Measurements from ENCODE around the gene SH3RF3.

The SH3RF3 gene

GRCh38 chr2:109288544-109289368 is 159.8 kb downstream of the SH3RF3 start:
- DNase-seq (ENCODE audit: low read depth): no peak

- no peak for DNase-seq (ENCODE audit: low read depth)
These were observed 160.7 kb downstream of the SH3RF3 start for GRCh38 chr2:109289504-109290222.

GRCh38 chr2:109290887-109291643 is 162.1 kb downstream of the SH3RF3 start:
- no peak for DNase-seq (ENCODE audit: low read depth)

GRCh38 chr2:109292386-109292785 is 163.4 kb downstream of the SH3RF3 start:
- no peak for DNase-seq (ENCODE audit: low read depth)

- no peak for DNase-seq (ENCODE audit: low read depth)
These were observed 164.7 kb downstream of the SH3RF3 start for GRCh38 chr2:109293663-109294062.

GRCh38 chr2:109294523-109294922 is 165.5 kb downstream of the SH3RF3 start:
- DNase-seq (ENCODE audit: low read depth): no peak

GRCh38 chr2:109295070-109295780 is 166.2 kb downstream of the SH3RF3 start:
- DNase-seq (ENCODE audit: low read depth): no peak

GRCh38 chr2:109295781-109296117 is 166.7 kb downstream of the SH3RF3 start:
- DNase-seq (ENCODE audit: low read depth): no peak

GRCh38 chr2:109297566-109298490 is 168.8 kb downstream of the SH3RF3 start:
- no peak for DNase-seq (ENCODE audit: low read depth)

- no peak for DNase-seq (ENCODE audit: low read depth)
These were observed 169.8 kb downstream of the SH3RF3 start for GRCh38 chr2:109298851-109299250.

GRCh38 chr2:109299536-109299935 is 170.5 kb downstream of the SH3RF3 start:
- DNase-seq (ENCODE audit: low read depth): no peak

- DNase-seq (ENCODE audit: low read depth): no peak
These were observed 171.6 kb downstream of the SH3RF3 start for GRCh38 chr2:109300582-109300981.

GRCh38 chr2:109301746-109302145 is 172.7 kb downstream of the SH3RF3 start:
- DNase-seq (ENCODE audit: low read depth): no peak

- DNase-seq (ENCODE audit: low read depth): no peak
These were observed 173.3 kb downstream of the SH3RF3 start for GRCh38 chr2:109302319-109302718.

- DNase-seq (ENCODE audit: low read depth): no peak
These were observed 175.2 kb downstream of the SH3RF3 start for GRCh38 chr2:109304242-109304641.

GRCh38 chr2:109304731-109305470 is 175.9 kb downstream of the SH3RF3 start:
- no peak for DNase-seq (ENCODE audit: low read depth)

- DNase-seq (ENCODE audit: low read depth): no peak
These were observed 176.6 kb downstream of the SH3RF3 start for GRCh38 chr2:109305490-109306167.

- DNase-seq (ENCODE audit: low read depth): no peak
These were observed 177.2 kb downstream of the SH3RF3 start for GRCh38 chr2:109306190-109306589.

- no peak for DNase-seq (ENCODE audit: low read depth)
These were observed 182.8 kb downstream of the SH3RF3 start for GRCh38 chr2:109311771-109312170.

- DNase-seq (ENCODE audit: low read depth): no peak
These were observed 183.9 kb downstream of the SH3RF3 start for GRCh38 chr2:109312902-109313301.

Data from stimulated activated CD8-positive, alpha-beta memory T cell treated with anti-CD3 and anti-CD28 coated beads, Interleukin-4, amount 100 ng/mL, for 24 hours (primary cell).